ENCODE measurements around the gene DACH1.

The DACH1 gene

GRCh38 chr13:71587817-71588216, 279.2 kb downstream of the DACH1 start:
- Histone ChIP-seq H3K4me3 (replicated peaks; ENCODE audit: insufficient read depth, low read length) (no peak overlapping the region), H3K27me3 (ENCODE audit: insufficient read depth, poor library complexity, severe bottlenecking) (no peaks in the 10 kb centered on the region), H3K27ac (replicated peaks) (no peak overlapping the region)
- no peak for DNase-seq (ENCODE audit: low read depth in 1 of 2, low spot score in 1 of 2)
- TF ChIP-seq GABPA (IDR thresholded peaks at IDR 0.05; ENCODE audit: low read depth): no peak
- TF ChIP-seq SPI1 (IDR thresholded peaks at IDR 0.05; ENCODE audit: borderline replicate concordance, low read depth): no peak
- no peak for TF ChIP-seq REST (IDR thresholded peaks at IDR 0.05; ENCODE audit: insufficient replicate concordance, low read depth)
- no peak for TF ChIP-seq CTCF (IDR thresholded peaks at IDR 0.05; ENCODE audit: insufficient read depth, low read length)
- no peak for TF ChIP-seq POLR2AphosphoS5 (IDR thresholded peaks at IDR 0.05; ENCODE audit: low read depth)

GRCh38 chr13:71587193-71587592, 279.8 kb downstream of the DACH1 start:
- Histone ChIP-seq H3K4me3 (replicated peaks; ENCODE audit: insufficient read depth, low read length) (no peak overlapping the region), H3K27me3 (ENCODE audit: insufficient read depth, poor library complexity, severe bottlenecking) (no peaks in the 10 kb centered on the region), H3K27ac (replicated peaks) (no peak overlapping the region)
- no peak for DNase-seq (ENCODE audit: low read depth in 1 of 2, low spot score in 1 of 2)
- TF ChIP-seq POLR2AphosphoS5 (IDR thresholded peaks at IDR 0.05; ENCODE audit: low read depth) (no peak), CTCF (IDR thresholded peaks at IDR 0.05; ENCODE audit: insufficient read depth, low read length) (no peak), GABPA (IDR thresholded peaks at IDR 0.05; ENCODE audit: low read depth) (no peak), REST (IDR thresholded peaks at IDR 0.05; ENCODE audit: insufficient replicate concordance, low read depth) (no peak), SPI1 (IDR thresholded peaks at IDR 0.05; ENCODE audit: borderline replicate concordance, low read depth) (no peak)

- no peaks in the 10 kb centered on the region for H3K27me3 ChIP-seq (ENCODE audit: insufficient read depth, poor library complexity, severe bottlenecking)
- TF ChIP-seq SPI1 (IDR thresholded peaks at IDR 0.05; ENCODE audit: borderline replicate concordance, low read depth): no peak
- no peak for TF ChIP-seq REST (IDR thresholded peaks at IDR 0.05; ENCODE audit: insufficient replicate concordance, low read depth)
- no peak for TF ChIP-seq CTCF (IDR thresholded peaks at IDR 0.05; ENCODE audit: insufficient read depth, low read length)
- TF ChIP-seq GABPA (IDR thresholded peaks at IDR 0.05; ENCODE audit: low read depth): no peak
- TF ChIP-seq POLR2AphosphoS5 (IDR thresholded peaks at IDR 0.05; ENCODE audit: low read depth): no peak
- no peak overlapping the region for H3K4me3 ChIP-seq (replicated peaks; ENCODE audit: insufficient read depth, low read length)
- DNase-seq (ENCODE audit: low read depth in 1 of 2, low spot score in 1 of 2): no peak
- H3K27ac ChIP-seq (replicated peaks): no peak overlapping the region
These were observed 283.4 kb downstream of the DACH1 start for GRCh38 chr13:71583581-71583980.
